AG04449 (cell line): ENCODE measurements around the gene PRELID1.
"Not testable (repeated sequence)": the region's sequence is repeated elsewhere in the genome, so short reads cannot be mapped to it uniquely, and the experiment has no call there.

ENCODE experiments used
- CTCF ChIA-PET: fragments of 350-600 bp; formaldehyde crosslinking; extraction: SDS; loops from one replicate; lab custom pipeline; 2021; ENCODE audit warnings: antibody characterized with exemption; lab: Yijun Ruan, JAX
- POLR2A ChIA-PET: fragments of 400-600, 350-600 bp; formaldehyde crosslinking; extraction: SDS; loops from one replicate; lab custom pipeline; 2020; ENCODE audit warnings: antibody characterized with exemption, inconsistent platforms; lab: Yijun Ruan, JAX
- DNase-seq: peaks from one replicate; pipeline ENCODE4 v3.0.0-alpha.2; 2010; ENCODE audit warnings: low read depth, low spot score
- H3K4me3 ChIP-seq: 2 replicates; pipeline ENCODE4 v1.5.1; 2011; ENCODE audit warnings: low read depth, mild to moderate bottlenecking, control low read depth, low read length
- CTCF ChIP-seq: IDR thresholded peaks from one replicate; pipeline ENCODE4 v1.5.1; 2011; ENCODE audit warnings: mild to moderate bottlenecking, moderate library complexity, low read length, control low read depth, inconsistent platforms; ENCODE audit not compliant: insufficient read depth; ENCODE audit errors: missing control alignments

The PRELID1 gene

GRCh38 chr5:177303121-177303924, at the start of gene PRELID1, which contains the start of gene RAB24:
Gene PRELID1, plus strand, starts transcription at chr5:177303799. Its CDS starts 187 bp downstream, at chr5:177303986.
Gene RAB24, minus strand, starts transcription at chr5:177303719. Its CDS starts 431 bp downstream, at chr5:177303288.
- CTCF ChIA-PET, result interaction anchor here (1.2 to 9.6 kb wide), 3 partner anchors 9 to 189 kb away, joined by 3 to 112 read pairs (median 4); no protein-coding TSS in a partner anchor
- peak within 1 kb of the TSS; percentile 96 for H3K4me3 ChIP-seq
- TF ChIP-seq CTCF, result peak; percentile 62
- POLR2A ChIA-PET, result interaction anchor here (0.5 to 1.1 kb wide), 2 partner anchors 151 to 156 kb away, joined by 3 read pairs; no protein-coding TSS in a partner anchor
- no peak for DNase-seq

GRCh38 chr5:177256296-177256695, 47.3 kb upstream of the PRELID1 start:
- H3K4me3 ChIP-seq, result no peak overlapping the region
- DNase-seq, result no peak
- ChIA-PET CTCF (interaction anchor here (1.4 to 1.6 kb wide), 2 partner anchors 142 to 144 kb away, joined by 3 read pairs; no protein-coding TSS in a partner anchor), POLR2A (no interaction called here)
- no peak for TF ChIP-seq CTCF

GRCh38 chr5:177258711-177259110, 44.9 kb upstream of the PRELID1 start:
- CTCF ChIA-PET, result interaction anchor here (1.2 to 1.7 kb wide), 2 partner anchors 10 to 187 kb away, joined by 3 to 4 read pairs; no protein-coding TSS in a partner anchor
- POLR2A ChIA-PET, DNase-seq, H3K4me3 ChIP-seq: not testable (repeated sequence)

GRCh38 chr5:177260961-177261360, 42.6 kb upstream of the PRELID1 start:
- CTCF ChIA-PET, result no interaction called here
- no peak overlapping the region for H3K4me3 ChIP-seq
- TF ChIP-seq CTCF, result no peak
- POLR2A ChIA-PET, result no interaction called here
- DNase-seq, result no peak

GRCh38 chr5:177261510-177261909, 42.1 kb upstream of the PRELID1 start:
- CTCF ChIA-PET, result no interaction called here
- no peak for TF ChIP-seq CTCF
- POLR2A ChIA-PET, result no interaction called here

GRCh38 chr5:177264178-177264577, 39.4 kb upstream of the PRELID1 start:
- no peak overlapping the region for H3K4me3 ChIP-seq
- POLR2A ChIA-PET, result interaction anchor here (0.6 kb wide), 1 partner anchor 35 kb away, joined by 3 read pairs; no protein-coding TSS in a partner anchor
- DNase-seq, result no peak
- CTCF ChIA-PET, result interaction anchor here (0.7 to 3.4 kb wide), 8 partner anchors 9 to 152 kb away, joined by 3 to 19 read pairs (median 3); no protein-coding TSS in a partner anchor
- no peak for TF ChIP-seq CTCF

More at GRCh38 chr5:177261510-177261909, 42.1 kb upstream of the PRELID1 start:
- no peak overlapping the region for H3K4me3 ChIP-seq
- DNase-seq, result no peak
